ENCODE results near the gene IL23A. TPM values are rescaled to one million over a fixed set of nuclear protein-coding genes. Genes with fewer than 3 reads are reported as not detected.
A peak's percentile ranks its signal among the peaks of the same experiment; 100 is the strongest.

The IL23A gene
- total RNA-seq, 3 donors from 2014 or later (not counting 1 experiment from before 2014, with no cell fraction given), result 1.8 to 2.7 (median 2.2) TPM

GRCh38 chr12:56374726-56375597, 36.3 kb downstream of the IL23A start:
- H3K4me3 ChIP-seq (ENCODE audit: low read length), result no peak overlapping the region
- peak overlapping the region; percentile 42 for H3K27ac ChIP-seq (ENCODE audit: low read length)
- no peaks in the 10 kb centered on the region for H3K36me3 ChIP-seq (ENCODE audit: control insufficient read depth, insufficient read depth, low read length)
- no peaks in the 10 kb centered on the region for H3K4me1 Mint-ChIP-seq
- H3K9me3 ChIP-seq (ENCODE audit: control insufficient read depth, insufficient read depth, low read length), result no peaks in the 10 kb centered on the region
- H3K27me3 ChIP-seq (ENCODE audit: control insufficient read depth, insufficient read depth, low read length), result no peaks in the 10 kb centered on the region
- TF ChIP-seq CTCF (IDR thresholded peaks at IDR 0.05), result no peak
- intact Hi-C loops (cut with micrococcal nuclease), result no loop called here
- ATAC-seq (no peak), DNase-seq (no peak)
- H3K27me3 Mint-ChIP-seq (ENCODE audit: low read depth in 2 of 2), result no peaks in the 10 kb centered on the region
- no peaks in the 10 kb centered on the region for H3K36me3 Mint-ChIP-seq
- no peak overlapping the region for H3K4me3 Mint-ChIP-seq
- peaks cover 7% of the 10 kb centered on the region for H3K4me1 ChIP-seq (ENCODE audit: control insufficient read depth, insufficient read depth, low read length)
- 70% methylated on average over 7 of the region's 7 CpGs for WGBS (ENCODE audit: insufficient coverage)
- no peak overlapping the region for H3K27ac Mint-ChIP-seq
- no peaks in the 10 kb centered on the region for H3K9me3 Mint-ChIP-seq

- Mint-ChIP-seq H3K4me1 (no peaks in the 10 kb centered on the region), H3K36me3 (no peaks in the 10 kb centered on the region), H3K4me3 (no peak overlapping the region), H3K27me3 (ENCODE audit: low read depth in 2 of 2) (no peaks in the 10 kb centered on the region), H3K9me3 (no peaks in the 10 kb centered on the region), H3K27ac (no peak overlapping the region)
- H3K4me3 ChIP-seq (ENCODE audit: low read length), result no peak overlapping the region
- H3K27ac ChIP-seq (ENCODE audit: low read length), result peak overlapping the region; percentile 37
- no peaks in the 10 kb centered on the region for H3K27me3 ChIP-seq (ENCODE audit: control insufficient read depth, insufficient read depth, low read length)
- intact Hi-C loops (cut with micrococcal nuclease), result no loop called here
- H3K36me3 ChIP-seq (ENCODE audit: control insufficient read depth, insufficient read depth, low read length), result no peaks in the 10 kb centered on the region
- 64% methylated on average over 11 of the region's 11 CpGs for WGBS (ENCODE audit: insufficient coverage)
- ATAC-seq (no peak), DNase-seq (no peak)
- H3K9me3 ChIP-seq (ENCODE audit: control insufficient read depth, insufficient read depth, low read length), result no peaks in the 10 kb centered on the region
- H3K4me1 ChIP-seq (ENCODE audit: control insufficient read depth, insufficient read depth, low read length), result peaks cover 7% of the 10 kb centered on the region
- TF ChIP-seq CTCF (IDR thresholded peaks at IDR 0.05), result no peak
These were observed 37.1 kb downstream of the IL23A start for GRCh38 chr12:56375598-56376434.

- Histone ChIP-seq H3K4me3 (ENCODE audit: low read length) (no peak overlapping the region), H3K4me1 (ENCODE audit: control insufficient read depth, insufficient read depth, low read length) (peaks cover 7% of the 10 kb centered on the region), H3K36me3 (ENCODE audit: control insufficient read depth, insufficient read depth, low read length) (no peaks in the 10 kb centered on the region), H3K9me3 (ENCODE audit: control insufficient read depth, insufficient read depth, low read length) (no peaks in the 10 kb centered on the region), H3K27ac (ENCODE audit: low read length) (no peak overlapping the region), H3K27me3 (ENCODE audit: control insufficient read depth, insufficient read depth, low read length) (no peaks in the 10 kb centered on the region)
- H3K27me3 Mint-ChIP-seq (ENCODE audit: low read depth in 2 of 2), result no peaks in the 10 kb centered on the region
- H3K4me1 Mint-ChIP-seq, result no peaks in the 10 kb centered on the region
- H3K4me3 Mint-ChIP-seq, result no peak overlapping the region
- no peak for TF ChIP-seq CTCF (IDR thresholded peaks at IDR 0.05)
- ATAC-seq, result no peak
- no peaks in the 10 kb centered on the region for H3K36me3 Mint-ChIP-seq
- intact Hi-C loops (cut with micrococcal nuclease), result no loop called here
- H3K27ac Mint-ChIP-seq, result no peak overlapping the region
- no peak for DNase-seq
- no peaks in the 10 kb centered on the region for H3K9me3 Mint-ChIP-seq
- WGBS (ENCODE audit: insufficient coverage), result 83% methylated on average over 1 of the region's 4 CpGs
These were observed 38.8 kb downstream of the IL23A start for GRCh38 chr12:56377310-56377988.

Measured in natural killer cell (primary cell).